Gastrocnemius medialis (tissue), 4 donors: ENCODE results near the gene AGBL1. TPM values are rescaled to one million over a fixed set of nuclear protein-coding genes. Genes with fewer than 3 reads are reported as not detected.

ENCODE experiments used
- ATAC-seq, 2 donors: fragments of 150-250 bp; one replicate each; pipeline ENCODE4 v1.9.1; 2016
- DNase-seq, 2 donors: peaks; one replicate each; pipeline ENCODE4 v3.0.0-alpha.2; 2019
- H3K27ac ChIP-seq, 4 donors: fragments of 200-600 bp; sonication (generic); 1 replicate in 1 of 4; 2 replicates in 3 of 4; pipeline ENCODE4 v1.5.1; 2016 to 2018; ENCODE audit warnings: mild to moderate bottlenecking in 2 of 4, moderate library complexity in 1 of 4
- H3K27me3 ChIP-seq, 3 donors: fragments of 200-600 bp; sonication (generic) in 2 of 3; 1 replicate in 1 of 3; 2 replicates in 2 of 3; pipeline versions ENCODE4 v1.5.1 to v1.6.0; 2016 to 2019; ENCODE audit warnings: mild to moderate bottlenecking in 1 of 3, moderate library complexity in 1 of 3
- H3K36me3 ChIP-seq, 2 donors: fragments of 200-600 bp; sonication (generic) in 1 of 2; one replicate each; pipeline ENCODE4 v1.5.1; 2017 to 2018
- H3K4me1 ChIP-seq, 2 donors: fragments of 200-600 bp; sonication (generic) in 1 of 2; one replicate each; pipeline ENCODE4 v1.5.1; 2016 to 2017; ENCODE audit warnings: mild to moderate bottlenecking in 2 of 2
- H3K4me3 ChIP-seq, 4 donors: fragments of 200-600 bp; sonication (generic) in 3 of 4; 1 replicate in 1 of 4; 2 replicates in 3 of 4; pipeline ENCODE4 v1.5.1; 2016 to 2019; ENCODE audit warnings: mild to moderate bottlenecking in 2 of 4
- H3K9me3 ChIP-seq, 3 donors: fragments of 200-600 bp; sonication (generic) in 2 of 3; 1 replicate in 1 of 3; 2 replicates in 2 of 3; pipeline ENCODE4 v1.5.1; 2016 to 2019
- POLR2A ChIP-seq, 2 donors: fragments of 450-650 bp; IDR thresholded peaks; one replicate each; pipeline ENCODE4 v1.6.1; 2017; ENCODE audit warnings: antibody characterized with exemption in 2 of 2, mild to moderate bottlenecking in 2 of 2, moderate library complexity in 2 of 2
- in situ Hi-C, 4 donors: fragments of 200-750 bp; cut with MboI; loops; one replicate each; pipeline versions ENCODE4 v1.15.0 to v1.8.0; 2017; ENCODE audit warnings: low sequenced_read_pairs in 4 of 4
- intact Hi-C: fragments of 100-400 bp; cut with DNase I; formaldehyde crosslinking; loops from one replicate; pipeline ENCODE4 v1.15.1; 2023; ENCODE audit warnings: low total_unique reads
- total RNA-seq, 4 donors: library from RNA; depleted of rRNA; stranded (reverse); fragments of >200 nt; gene quantifications; one replicate each; pipeline versions ENCODE4 v1.1.0 to v1.2.3, GENCODE V29; 2016
- TF ChIP-seq, protein P1 (sequence below), 5 experiments: fragments of 450-650 bp in 3 of 5; fragments of 200-600 bp in 2 of 5; sonication (generic) in 2 of 5; IDR thresholded peaks in 4 of 5; conservative IDR thresholded peaks in 1 of 5; 1 replicate in 4 of 5; 2 replicates in 1 of 5; pipeline ENCODE4 v1.5.1; 2016 to 2019; ENCODE audit warnings: antibody characterized with exemption in 5 of 5, mild to moderate bottlenecking in 3 of 5, moderate library complexity in 3 of 5

The AGBL1 gene
- total RNA-seq, 4 donors from 2014 or later = 3.8 to 29.7 (median 15.9) TPM

DNA sequence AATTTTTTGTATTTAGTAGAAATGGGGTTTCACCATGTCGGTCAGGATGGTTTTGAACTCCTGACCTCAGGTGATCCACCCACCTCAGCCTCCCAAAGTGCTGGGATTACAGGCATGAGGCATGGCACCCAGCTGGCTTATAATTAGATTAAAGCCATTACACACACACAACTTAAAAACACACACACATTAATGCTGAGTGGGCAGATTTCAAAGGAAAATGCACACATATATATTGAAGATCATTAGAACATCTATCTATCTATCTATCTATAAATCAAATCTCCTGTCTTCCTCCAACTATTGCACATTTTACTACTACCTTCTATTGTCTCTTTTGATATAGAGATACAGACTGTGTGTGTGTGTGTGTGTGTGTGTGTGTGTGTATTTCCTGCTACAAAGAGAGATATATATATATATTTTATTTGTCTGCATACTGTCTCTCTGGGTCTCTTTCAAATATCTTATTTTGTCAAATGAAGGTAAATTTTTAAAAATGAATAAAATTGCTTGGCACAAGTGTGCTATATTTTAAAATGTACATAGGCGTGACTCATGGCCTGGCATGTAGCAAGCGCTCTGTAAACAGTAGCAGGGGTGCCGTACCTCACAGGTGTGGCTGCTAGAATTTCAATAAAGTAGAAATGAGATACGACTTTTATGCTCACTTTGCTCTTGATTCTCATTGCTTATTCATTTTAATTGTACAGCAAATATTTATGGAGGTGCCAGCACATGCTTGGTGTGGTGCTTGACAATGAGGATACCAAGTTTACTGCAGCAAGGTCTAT lies 655.8 kb downstream of the AGBL1 start:
- DNase-seq (no peak), ATAC-seq (no peak)
- H3K4me3 ChIP-seq = no peak overlapping the region
- no peaks in the 10 kb centered on the region for H3K27me3 ChIP-seq
- no peaks in the 10 kb centered on the region for H3K36me3 ChIP-seq
- H3K4me1 ChIP-seq = no peaks in the 10 kb centered on the region
- H3K27ac ChIP-seq = no peak overlapping the region
- in situ Hi-C loops (loop anchor here in 1 of 4 donors (25.0 kb wide), 1 partner anchor 498 kb away; no protein-coding TSS in a partner anchor), intact Hi-C loops (no loop called here)
- H3K9me3 ChIP-seq = no peaks in the 10 kb centered on the region
- TF ChIP-seq, protein P1, sequence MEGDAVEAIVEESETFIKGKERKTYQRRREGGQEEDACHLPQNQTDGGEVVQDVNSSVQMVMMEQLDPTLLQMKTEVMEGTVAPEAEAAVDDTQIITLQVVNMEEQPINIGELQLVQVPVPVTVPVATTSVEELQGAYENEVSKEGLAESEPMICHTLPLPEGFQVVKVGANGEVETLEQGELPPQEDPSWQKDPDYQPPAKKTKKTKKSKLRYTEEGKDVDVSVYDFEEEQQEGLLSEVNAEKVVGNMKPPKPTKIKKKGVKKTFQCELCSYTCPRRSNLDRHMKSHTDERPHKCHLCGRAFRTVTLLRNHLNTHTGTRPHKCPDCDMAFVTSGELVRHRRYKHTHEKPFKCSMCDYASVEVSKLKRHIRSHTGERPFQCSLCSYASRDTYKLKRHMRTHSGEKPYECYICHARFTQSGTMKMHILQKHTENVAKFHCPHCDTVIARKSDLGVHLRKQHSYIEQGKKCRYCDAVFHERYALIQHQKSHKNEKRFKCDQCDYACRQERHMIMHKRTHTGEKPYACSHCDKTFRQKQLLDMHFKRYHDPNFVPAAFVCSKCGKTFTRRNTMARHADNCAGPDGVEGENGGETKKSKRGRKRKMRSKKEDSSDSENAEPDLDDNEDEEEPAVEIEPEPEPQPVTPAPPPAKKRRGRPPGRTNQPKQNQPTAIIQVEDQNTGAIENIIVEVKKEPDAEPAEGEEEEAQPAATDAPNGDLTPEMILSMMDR (IDR thresholded peaks at IDR 0.05 in 4 of 5, conservative IDR thresholded peaks at IDR 0.05 in 1 of 5) = no peak
- no peak for TF ChIP-seq POLR2A (IDR thresholded peaks at IDR 0.05)

DNA sequence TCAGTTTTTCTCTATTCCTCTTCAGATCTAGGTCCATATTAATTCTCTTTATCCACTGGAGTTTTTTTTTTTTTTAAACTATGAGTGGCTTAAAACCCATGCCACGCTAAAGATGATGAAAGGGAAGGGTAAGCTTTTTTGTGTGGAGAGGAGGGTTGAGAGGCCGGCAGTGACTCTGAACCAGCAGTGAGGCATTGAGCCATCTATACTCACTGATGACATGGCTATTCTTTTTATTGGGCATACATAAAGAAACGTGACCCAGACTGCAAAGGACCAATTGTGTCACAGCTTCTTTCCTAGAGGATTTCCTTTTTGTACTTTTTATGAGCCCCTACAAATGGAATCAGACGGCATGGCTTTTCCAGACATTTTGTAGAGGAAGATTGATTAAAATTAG lies 662.2 kb downstream of the AGBL1 start:
- no peak for ATAC-seq

DNA sequence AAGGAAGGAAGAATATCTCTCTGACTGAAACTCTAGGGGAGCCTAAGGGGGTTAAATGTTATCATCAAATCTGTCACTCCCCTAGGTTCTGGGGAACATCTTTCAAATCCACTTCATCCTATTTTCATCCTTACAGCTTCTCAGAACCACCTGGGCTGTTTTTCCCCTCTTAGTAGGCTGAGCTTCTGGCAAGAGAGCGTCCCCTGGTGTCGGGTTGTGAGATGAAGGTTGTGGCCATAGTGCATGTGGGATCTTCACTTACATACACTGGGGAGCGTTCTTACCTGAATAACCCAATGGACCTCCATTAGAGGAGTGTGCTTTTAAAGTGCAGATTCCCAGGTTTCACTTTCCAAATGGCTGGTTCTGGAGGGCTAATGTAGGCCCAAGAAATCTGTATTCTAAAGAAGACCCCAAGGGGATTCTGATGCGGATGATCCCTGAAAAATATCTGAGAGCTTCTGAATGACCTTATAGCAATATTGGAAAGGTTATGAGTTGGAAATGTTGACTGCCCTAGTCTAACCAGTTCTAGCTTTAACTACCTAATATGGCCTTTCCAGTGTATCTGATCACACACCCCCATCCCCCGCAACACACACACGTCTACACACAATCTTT lies 663.7 kb downstream of the AGBL1 start:
- in situ Hi-C loops = loop anchor here in 1 of 4 donors (25.0 kb wide), 1 partner anchor 506 kb away; no protein-coding TSS in a partner anchor
- no peak overlapping the region for H3K27ac ChIP-seq
- no peak for TF ChIP-seq POLR2A (IDR thresholded peaks at IDR 0.05)
- TF ChIP-seq, protein P1 (IDR thresholded peaks at IDR 0.05 in 4 of 5, conservative IDR thresholded peaks at IDR 0.05 in 1 of 5) = peak in 4 of 5 experiments; percentile 13 to 20 (median 16)
- DNase-seq = peak in 1 of 2 donors; percentile 12
- no peak overlapping the region for H3K4me3 ChIP-seq
- no peaks in the 10 kb centered on the region for H3K36me3 ChIP-seq
- intact Hi-C loops = no loop called here
- no peak for ATAC-seq
- H3K9me3 ChIP-seq = no peaks in the 10 kb centered on the region
- H3K4me1 ChIP-seq = no peaks in the 10 kb centered on the region
- no peaks in the 10 kb centered on the region for H3K27me3 ChIP-seq

More for the DNA sequence above, 662.2 kb downstream of the AGBL1 start:
- in situ Hi-C loops (loop anchor here in 1 of 4 donors (25.0 kb wide), 1 partner anchor 505 kb away; no protein-coding TSS in a partner anchor), intact Hi-C loops (no loop called here)
- no peaks in the 10 kb centered on the region for H3K27me3 ChIP-seq
- no peak overlapping the region for H3K4me3 ChIP-seq
- no peak for DNase-seq
- TF ChIP-seq, protein P1 (IDR thresholded peaks at IDR 0.05 in 4 of 5, conservative IDR thresholded peaks at IDR 0.05 in 1 of 5) = no peak
- no peak for TF ChIP-seq POLR2A (IDR thresholded peaks at IDR 0.05)
- no peaks in the 10 kb centered on the region for H3K36me3 ChIP-seq
- no peaks in the 10 kb centered on the region for H3K4me1 ChIP-seq
- H3K9me3 ChIP-seq = no peaks in the 10 kb centered on the region
- H3K27ac ChIP-seq = no peak overlapping the region

GRCh38 chr15:86744198-86744780 lies 664.6 kb downstream of the AGBL1 start:
- no peak for DNase-seq
- Histone ChIP-seq H3K9me3 (no peaks in the 10 kb centered on the region), H3K27ac (no peak overlapping the region), H3K4me3 (no peak overlapping the region), H3K27me3 (no peaks in the 10 kb centered on the region), H3K36me3 (no peaks in the 10 kb centered on the region), H3K4me1 (no peaks in the 10 kb centered on the region)
- ATAC-seq = no peak
- intact Hi-C loops (no loop called here), in situ Hi-C loops (loop anchor here in 1 of 4 donors (25.0 kb wide), 1 partner anchor 507 kb away; no protein-coding TSS in a partner anchor)
- TF ChIP-seq POLR2A (IDR thresholded peaks at IDR 0.05) = no peak
- TF ChIP-seq, protein P1 (IDR thresholded peaks at IDR 0.05 in 4 of 5, conservative IDR thresholded peaks at IDR 0.05 in 1 of 5) = no peak
